NCI-H2171 (cell line): ENCODE results near the gene SUN2.
A peak's percentile ranks its signal among the peaks of the same experiment; 100 is the strongest.
"Not testable (repeated sequence)": the region's sequence is repeated elsewhere in the genome, so short reads cannot be mapped to it uniquely, and the experiment has no call there.

Source experiments
- DNase-seq: peaks from one replicate; lab custom pipeline; 2025; lab: John Stamatoyannopoulos, UW

The SUN2 gene, protein sequence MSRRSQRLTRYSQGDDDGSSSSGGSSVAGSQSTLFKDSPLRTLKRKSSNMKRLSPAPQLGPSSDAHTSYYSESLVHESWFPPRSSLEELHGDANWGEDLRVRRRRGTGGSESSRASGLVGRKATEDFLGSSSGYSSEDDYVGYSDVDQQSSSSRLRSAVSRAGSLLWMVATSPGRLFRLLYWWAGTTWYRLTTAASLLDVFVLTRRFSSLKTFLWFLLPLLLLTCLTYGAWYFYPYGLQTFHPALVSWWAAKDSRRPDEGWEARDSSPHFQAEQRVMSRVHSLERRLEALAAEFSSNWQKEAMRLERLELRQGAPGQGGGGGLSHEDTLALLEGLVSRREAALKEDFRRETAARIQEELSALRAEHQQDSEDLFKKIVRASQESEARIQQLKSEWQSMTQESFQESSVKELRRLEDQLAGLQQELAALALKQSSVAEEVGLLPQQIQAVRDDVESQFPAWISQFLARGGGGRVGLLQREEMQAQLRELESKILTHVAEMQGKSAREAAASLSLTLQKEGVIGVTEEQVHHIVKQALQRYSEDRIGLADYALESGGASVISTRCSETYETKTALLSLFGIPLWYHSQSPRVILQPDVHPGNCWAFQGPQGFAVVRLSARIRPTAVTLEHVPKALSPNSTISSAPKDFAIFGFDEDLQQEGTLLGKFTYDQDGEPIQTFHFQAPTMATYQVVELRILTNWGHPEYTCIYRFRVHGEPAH

GRCh38 chr22:38755911-38756532 lies at the start of gene SUN2:
Gene SUN2, minus strand, starts transcription at chr22:38755998. Its CDS starts 3,370 bp downstream, at chr22:38752628.
- peak; percentile 87 for DNase-seq

DNA sequence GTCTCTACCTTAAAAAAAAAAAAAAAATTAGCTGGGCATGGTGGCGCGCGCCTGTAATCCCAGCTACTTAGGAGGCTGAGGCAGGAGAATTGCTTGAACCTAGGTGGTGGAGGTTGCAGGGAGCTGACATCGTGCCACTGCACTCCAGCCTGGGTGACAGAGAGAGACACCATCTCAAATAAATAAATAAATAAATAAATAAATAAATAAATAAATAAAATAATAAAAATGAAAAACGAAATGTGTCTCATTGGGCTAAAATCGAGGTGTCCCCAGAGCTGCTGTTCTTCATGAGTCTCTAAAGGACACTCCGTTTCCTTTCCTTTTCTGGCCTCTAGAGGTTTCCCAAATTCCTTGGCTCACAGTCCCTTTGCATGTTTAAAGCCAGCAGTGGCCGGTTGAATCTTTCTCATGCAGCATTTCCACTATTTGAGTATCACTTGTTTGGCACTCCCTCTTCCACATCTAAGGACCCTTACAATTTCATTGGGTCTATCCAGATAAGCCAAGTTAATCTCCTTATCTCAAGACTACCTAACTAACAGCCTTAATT lies 49.3 kb upstream of the SUN2 start:
- DNase-seq: not testable (repeated sequence)

DNA sequence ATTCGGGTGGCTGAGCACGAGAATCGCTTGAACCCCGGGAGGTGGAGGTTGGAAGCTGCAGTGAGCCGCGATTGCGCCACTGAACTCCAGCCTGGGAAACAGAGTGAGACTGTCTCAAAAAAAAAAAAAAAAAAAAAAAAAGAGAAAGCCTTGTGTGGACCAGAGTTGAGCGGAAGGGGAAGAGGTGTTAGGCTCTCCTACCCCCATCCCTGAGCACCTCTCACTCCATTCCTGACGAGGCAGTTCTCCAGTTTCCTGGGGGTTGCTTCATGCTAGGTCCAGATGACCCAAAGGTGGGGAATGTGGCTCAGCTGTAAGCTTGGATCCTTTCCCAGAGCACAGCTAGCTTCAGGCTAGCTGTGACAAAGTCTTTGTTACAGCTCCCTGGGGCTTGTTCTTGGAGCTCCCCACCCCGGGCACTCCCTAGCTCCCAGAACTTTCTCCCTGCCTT lies 46.9 kb upstream of the SUN2 start:
- peak; percentile 68 for DNase-seq

DNA sequence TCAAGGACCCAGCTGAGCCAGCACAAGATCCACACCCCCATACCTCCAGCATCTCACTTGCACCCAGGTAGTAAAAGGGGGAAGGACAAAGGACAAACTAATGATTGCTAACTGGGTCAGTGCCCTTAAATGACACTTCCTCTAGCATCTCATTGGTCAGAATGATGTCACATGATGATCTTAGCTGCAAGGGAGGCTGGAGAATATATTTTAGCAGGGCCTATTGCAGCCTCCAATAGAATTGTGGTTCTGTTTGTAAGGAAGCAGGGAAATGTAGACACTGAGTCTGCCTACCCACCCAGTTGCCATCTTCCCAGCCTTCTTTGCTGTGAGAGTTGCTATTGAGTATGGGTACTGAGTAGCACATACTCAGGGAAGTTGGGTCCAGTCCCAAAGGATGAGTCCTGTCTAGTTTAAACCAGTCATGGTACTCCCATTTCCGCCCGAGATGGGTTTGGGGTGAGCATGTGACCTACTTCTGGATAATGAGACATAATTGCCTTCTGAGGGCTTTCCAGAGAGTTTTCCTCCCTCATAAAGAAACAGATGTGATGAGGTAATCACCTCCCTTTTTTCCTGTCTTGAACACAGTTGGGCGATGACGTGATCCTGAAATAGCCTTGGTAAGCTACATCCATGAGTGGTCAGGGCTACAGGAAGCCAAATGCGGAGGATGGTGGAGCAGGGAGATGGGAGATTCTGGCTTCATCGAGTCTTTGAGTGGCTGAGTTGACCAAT lies 43.6 kb upstream of the SUN2 start:
- no peak for DNase-seq

DNA sequence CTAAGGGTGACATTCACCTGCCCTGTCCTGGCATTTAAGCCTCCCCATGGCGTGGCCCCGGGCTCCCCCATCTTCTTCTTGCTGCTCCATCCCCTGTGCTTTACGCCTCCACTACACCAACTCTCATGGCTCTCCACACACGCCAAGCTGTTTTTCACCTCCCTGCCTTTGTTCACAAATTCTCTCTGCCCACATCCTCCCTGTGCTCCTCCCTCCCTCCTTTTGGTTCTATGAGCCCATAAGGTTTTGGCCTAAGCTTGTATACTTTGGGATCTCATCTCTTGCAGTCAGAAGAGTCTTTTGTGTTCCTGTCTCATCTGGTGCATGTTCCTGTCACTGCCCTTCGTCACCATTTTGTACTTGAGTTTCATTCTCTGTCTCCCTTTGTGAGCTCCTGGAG lies 42.7 kb upstream of the SUN2 start:
- DNase-seq: no peak

DNA sequence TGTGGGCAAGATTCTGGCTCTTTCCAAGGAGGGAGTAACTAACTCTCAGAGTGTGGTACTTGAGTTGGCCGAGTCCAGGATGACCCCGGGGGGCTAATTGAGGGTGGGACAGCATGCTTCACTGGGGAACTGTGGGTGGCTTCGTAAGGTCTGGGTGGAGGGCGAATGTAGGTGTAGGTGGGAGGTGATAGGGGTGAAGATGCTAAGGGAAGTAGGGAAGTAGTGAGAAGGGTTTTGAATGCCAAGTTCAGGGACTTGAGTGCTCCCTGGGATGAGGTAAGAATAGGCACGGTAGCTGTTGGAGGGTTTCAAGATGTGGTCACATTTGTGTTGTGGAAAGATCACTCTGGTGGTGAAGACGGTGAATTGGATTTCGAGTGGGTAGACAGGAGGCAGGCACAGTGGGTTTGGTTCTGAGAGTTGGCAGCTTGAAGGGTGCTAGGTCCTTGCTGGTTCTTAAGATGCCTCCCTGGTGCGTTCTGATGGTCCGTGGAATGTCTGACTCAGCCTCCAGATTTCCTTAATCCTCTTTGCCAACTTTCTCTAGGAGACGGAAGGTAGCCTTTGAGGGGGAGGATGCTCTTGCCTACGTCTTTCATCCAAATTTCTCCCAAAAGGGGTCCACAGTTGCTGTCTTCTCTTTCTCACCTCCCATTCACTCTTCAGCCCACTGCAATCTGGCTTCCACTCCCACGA lies 40.6 kb upstream of the SUN2 start:
- DNase-seq: no peak

GRCh38 chr22:38795569-38795968 lies 39.8 kb upstream of the SUN2 start:
- DNase-seq: no peak

DNA sequence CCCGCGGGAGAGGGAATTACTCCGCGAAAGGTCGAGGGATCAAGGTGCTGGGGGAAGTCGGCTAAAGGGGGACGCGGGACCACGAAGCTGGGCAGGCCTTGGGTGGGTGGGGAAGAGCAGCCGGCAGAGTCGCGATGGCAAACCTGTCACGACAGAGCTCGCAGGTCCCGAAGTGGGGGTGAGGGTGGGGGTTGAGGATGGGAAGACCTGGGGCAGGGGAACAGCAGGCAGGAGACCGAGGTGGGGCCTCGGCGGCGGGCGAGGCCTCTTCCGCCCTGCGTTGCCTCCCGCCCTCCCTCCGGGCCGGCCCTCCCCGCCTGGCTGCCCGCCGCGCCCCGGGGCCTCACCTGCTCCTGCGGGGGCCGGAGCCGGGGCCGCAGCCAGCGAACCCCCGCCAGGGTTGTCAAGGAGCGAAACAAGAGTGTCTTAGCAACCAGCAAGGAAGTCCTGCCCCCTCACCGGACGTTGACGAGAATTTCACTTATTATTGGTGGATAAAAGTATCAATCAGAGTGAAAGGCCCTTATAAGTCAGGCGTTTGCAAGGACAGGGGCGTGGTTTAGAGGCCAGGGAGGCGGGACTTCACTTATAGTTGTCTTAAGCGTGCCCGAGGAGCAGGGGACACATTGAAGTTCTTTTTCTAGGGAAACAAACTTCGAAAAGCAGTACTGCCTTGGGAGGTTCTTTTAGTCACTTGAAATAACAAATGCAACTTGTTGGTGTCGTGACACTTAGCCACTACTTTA lies 38.1 kb upstream of the SUN2 start, which contains the start of gene DNAL4:
TSS of gene DNAL4 (minus strand) at position 423 of the 746 bp plus-strand sequence. CDS start 11,412 bp downstream, outside the sequence.
- peak; percentile 98 for DNase-seq

- DNase-seq: no peak
These were observed 37.5 kb upstream of the SUN2 start for GRCh38 chr22:38793317-38793716.

DNA sequence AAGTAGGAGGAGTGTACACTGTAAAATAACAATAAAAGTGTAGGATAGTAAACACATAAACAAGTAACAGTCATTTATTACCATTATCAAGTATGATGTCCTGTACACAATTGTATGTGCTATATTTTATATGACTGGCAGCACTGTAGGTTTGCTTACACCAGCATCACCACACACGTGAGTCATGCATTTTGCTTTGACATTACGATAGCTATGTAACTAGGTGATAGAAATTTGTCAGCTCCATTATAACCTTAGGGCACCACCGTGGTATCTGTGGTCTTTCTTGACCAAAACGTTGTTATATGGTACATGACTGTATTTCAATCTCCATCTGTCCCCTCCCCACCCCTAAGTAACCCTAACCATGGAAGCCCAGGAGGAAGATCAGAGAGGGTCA lies 37.0 kb upstream of the SUN2 start:
- no peak for DNase-seq

DNA sequence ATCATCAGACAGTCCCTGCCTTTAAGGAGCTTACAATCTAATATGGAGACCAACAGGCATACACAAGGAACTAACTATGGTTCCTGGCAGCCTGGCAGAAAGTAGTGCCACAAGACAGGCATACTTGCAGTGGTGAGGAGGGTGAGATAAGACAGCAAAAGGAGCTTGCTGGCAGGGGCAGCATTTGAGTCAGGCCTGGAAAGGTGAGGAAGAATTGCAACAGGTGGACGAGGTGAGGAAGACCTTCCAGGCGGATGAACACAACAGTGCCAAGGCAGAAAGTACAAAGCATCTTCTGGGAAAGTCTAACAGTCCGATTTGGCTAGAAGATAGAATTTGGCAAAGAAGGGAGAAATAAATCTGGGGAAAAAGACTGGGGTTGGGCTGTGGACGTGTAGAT lies 33.8 kb upstream of the SUN2 start:
- DNase-seq: no peak

DNA sequence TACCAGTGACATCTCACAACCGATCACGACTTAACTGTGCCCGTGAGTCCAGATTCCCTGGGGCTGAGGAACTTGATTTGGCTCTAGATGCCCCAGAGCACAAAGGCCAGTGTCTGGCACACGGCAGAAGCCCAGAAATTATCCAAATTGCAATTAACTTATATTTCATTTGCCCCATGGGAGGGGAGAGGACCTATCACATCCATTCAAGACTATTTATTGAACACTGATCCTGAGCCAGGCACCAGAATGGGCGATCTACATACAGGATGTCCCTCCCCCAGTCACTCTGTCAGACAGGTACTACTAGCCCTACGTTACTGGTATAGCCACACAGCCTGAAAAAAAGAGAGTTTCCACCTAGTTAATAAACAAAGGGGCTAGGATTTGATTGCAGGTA lies 33.0 kb upstream of the SUN2 start:
- no peak for DNase-seq

GRCh38 chr22:38788021-38788816 lies 32.4 kb upstream of the SUN2 start:
- DNase-seq: peak; percentile 28

DNA sequence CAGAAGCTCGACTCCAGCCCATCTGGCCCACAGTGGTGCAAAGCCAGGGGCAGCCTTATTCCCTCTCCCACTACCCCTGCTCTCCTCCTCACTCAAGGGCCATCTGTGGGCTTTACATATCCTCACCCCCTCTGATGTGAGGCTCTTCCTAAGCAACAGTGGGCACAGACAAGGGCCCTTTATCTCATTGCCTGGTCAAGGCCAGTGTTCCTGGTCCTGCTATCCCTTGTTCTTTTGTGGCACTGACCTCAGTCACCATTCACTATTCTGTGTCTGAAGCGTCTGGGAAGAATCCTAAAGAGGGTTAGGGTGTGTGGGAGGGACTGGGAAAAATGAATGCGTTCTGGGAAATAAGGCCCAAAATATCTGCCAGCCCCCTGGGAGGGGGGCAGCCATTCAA lies 30.8 kb upstream of the SUN2 start:
- no peak for DNase-seq

- no peak for DNase-seq
These were observed 29.1 kb upstream of the SUN2 start for GRCh38 chr22:38784856-38785255.

GRCh38 chr22:38784035-38784434 lies 28.2 kb upstream of the SUN2 start:
- no peak for DNase-seq

DNA sequence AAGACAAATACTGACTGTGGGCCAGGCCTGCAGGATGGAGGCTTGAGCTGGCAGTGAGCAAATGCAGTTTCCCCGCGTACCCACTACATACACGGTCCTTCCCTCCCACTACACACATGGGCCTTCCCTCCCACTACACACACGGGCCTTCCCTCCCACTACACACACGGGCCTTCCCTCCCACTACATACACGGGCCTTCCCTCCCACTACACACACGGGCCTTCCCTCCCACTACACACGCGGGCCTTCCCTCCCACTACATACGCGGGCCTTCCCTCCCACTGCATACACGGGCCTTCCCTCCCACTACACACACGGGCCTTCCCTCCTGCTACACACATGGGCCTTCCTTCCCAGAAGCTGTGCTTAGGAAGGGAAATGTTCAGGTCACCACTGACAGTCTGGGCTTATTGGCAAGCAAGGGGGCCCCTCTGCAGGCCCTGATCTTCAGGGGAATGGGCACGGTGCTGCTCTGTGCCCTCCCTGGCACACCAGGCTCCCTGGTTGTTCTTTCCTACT lies 27.4 kb upstream of the SUN2 start:
- no peak for DNase-seq

GRCh38 chr22:38782402-38783094 lies 26.8 kb upstream of the SUN2 start:
- no peak for DNase-seq

GRCh38 chr22:38781033-38781432 lies 25.2 kb upstream of the SUN2 start:
- DNase-seq: no peak
